CD4-positive, alpha-beta T cell (primary cell): ENCODE results near the gene PTPRO. TPM values are rescaled to one million over a fixed set of nuclear protein-coding genes. Genes with fewer than 3 reads are reported as not detected.

Experiments
- ATAC-seq: fragments of 200-7000 bp; cut with Tn5 transposase; one replicate; pipeline ENCODE4 v1.10.0; 2022; ENCODE audit warnings: mild to moderate bottlenecking; ENCODE audit not compliant: poor library complexity
- CTCF ChIA-PET: fragments of 350-600 bp; sonication (Branson Sonifier 250); formaldehyde crosslinking; loops from one replicate; lab custom pipeline; 2021; ENCODE audit warnings: antibody characterized with exemption, inconsistent platforms; lab: Charles Lee
- POLR2A ChIA-PET: fragments of 350-600 bp; sonication (Branson Sonifier 250); formaldehyde crosslinking; loops from one replicate; lab custom pipeline; 2021; ENCODE audit warnings: antibody characterized with exemption, inconsistent platforms; lab: Charles Lee
- DNase-seq, 14 experiments: peaks; one replicate each; pipeline ENCODE4 v3.0.0-alpha.2; 2013 to 2020; ENCODE audit warnings: mixed read lengths in 2 of 14
- H3K27ac ChIP-seq, 2 donors: one replicate each; pipeline versions ENCODE4 v1.5.1 to v1.7.0; 2013; ENCODE audit warnings: low read length in 2 of 2, low read depth in 1 of 2, mild to moderate bottlenecking in 1 of 2
- H3K27me3 ChIP-seq, 2 experiments: 1 replicate in 1 of 2; 2 replicates in 1 of 2; pipeline versions ENCODE4 v1.6.1 to v1.7.0; 2013; ENCODE audit warnings: low read length in 2 of 2, control low read depth in 1 of 2, mild to moderate bottlenecking in 1 of 2, moderate library complexity in 1 of 2; ENCODE audit not compliant: insufficient read depth in 2 of 2, control insufficient read depth in 1 of 2
- H3K36me3 ChIP-seq: one replicate; pipeline ENCODE4 v1.6.1; 2013; ENCODE audit warnings: low read length, control low read depth; ENCODE audit not compliant: insufficient read depth
- H3K4me1 ChIP-seq: one replicate; pipeline ENCODE4 v1.6.1; 2013; ENCODE audit warnings: low read length, control low read depth; ENCODE audit not compliant: insufficient read depth
- H3K4me3 ChIP-seq: one replicate; pipeline ENCODE4 v1.5.1; 2013; ENCODE audit warnings: mild to moderate bottlenecking, low read length, moderate library complexity
- H3K9me3 ChIP-seq, 2 experiments: 1 replicate in 1 of 2; 2 replicates in 1 of 2; pipeline versions ENCODE4 v1.6.1 to v1.7.0; 2013; ENCODE audit warnings: low read length in 2 of 2, mild to moderate bottlenecking in 2 of 2, control low read depth in 1 of 2, moderate library complexity in 1 of 2; ENCODE audit not compliant: control insufficient read depth in 1 of 2, insufficient read depth in 1 of 2
- H3K27ac Mint-ChIP-seq: one replicate; pipeline ENCODE4 v1.8.0; 2020; ENCODE audit warnings: mixed read lengths
- H3K27me3 Mint-ChIP-seq: one replicate; pipeline ENCODE4 v1.8.0; 2021; ENCODE audit warnings: mixed read lengths
- H3K36me3 Mint-ChIP-seq: one replicate; pipeline ENCODE4 v1.8.0; 2021; ENCODE audit warnings: low read depth, mixed read lengths
- H3K4me1 Mint-ChIP-seq: one replicate; pipeline ENCODE4 v1.8.0; 2021; ENCODE audit warnings: low read depth, mixed read lengths
- H3K4me3 Mint-ChIP-seq: one replicate; pipeline ENCODE4 v1.8.0; 2020; ENCODE audit warnings: mild to moderate bottlenecking, mixed read lengths
- H3K9me3 Mint-ChIP-seq: one replicate; pipeline ENCODE4 v1.8.0; 2020; ENCODE audit warnings: mixed read lengths
- intact Hi-C, 2 experiments: fragments of 100-400 bp; cut with DNase I in 1 of 2; cut with micrococcal nuclease in 1 of 2; formaldehyde crosslinking; loops; one replicate each; pipeline versions ENCODE4 v1.15.1 to v1.9.0; 2023 to 2025; cut with DNase I, micrococcal nuclease
- total RNA-seq, 174 experiments: library from RNA in 2 of 174; stranded (reverse) in 2 of 174; gene quantifications; one replicate each; pipeline ENCODE4 v1.2.3 and lab custom pipeline; 2021 to 2026
- TF ChIP-seq, protein P1 (sequence below): fragments of 200-600 bp; IDR thresholded peaks from one replicate; pipeline ENCODE4 v1.8.0; 2022; ENCODE audit warnings: antibody characterized with exemption, mild to moderate bottlenecking

Gene PTPRO
- total RNA-seq, 2 experiments from 2014 or later: 2.1 to 2.8 TPM

- no peaks in the 10 kb centered on the region for H3K9me3 ChIP-seq
- H3K36me3 Mint-ChIP-seq: no peaks in the 10 kb centered on the region
- H3K27me3 Mint-ChIP-seq: peaks cover 11% of the 10 kb centered on the region
- H3K4me1 Mint-ChIP-seq: peaks cover 4% of the 10 kb centered on the region
- H3K36me3 ChIP-seq: no peaks in the 10 kb centered on the region
- intact Hi-C loops: no loop called here
- H3K4me3 ChIP-seq: no peak overlapping the region
- H3K4me3 Mint-ChIP-seq: no peak overlapping the region
- TF ChIP-seq, protein P1, sequence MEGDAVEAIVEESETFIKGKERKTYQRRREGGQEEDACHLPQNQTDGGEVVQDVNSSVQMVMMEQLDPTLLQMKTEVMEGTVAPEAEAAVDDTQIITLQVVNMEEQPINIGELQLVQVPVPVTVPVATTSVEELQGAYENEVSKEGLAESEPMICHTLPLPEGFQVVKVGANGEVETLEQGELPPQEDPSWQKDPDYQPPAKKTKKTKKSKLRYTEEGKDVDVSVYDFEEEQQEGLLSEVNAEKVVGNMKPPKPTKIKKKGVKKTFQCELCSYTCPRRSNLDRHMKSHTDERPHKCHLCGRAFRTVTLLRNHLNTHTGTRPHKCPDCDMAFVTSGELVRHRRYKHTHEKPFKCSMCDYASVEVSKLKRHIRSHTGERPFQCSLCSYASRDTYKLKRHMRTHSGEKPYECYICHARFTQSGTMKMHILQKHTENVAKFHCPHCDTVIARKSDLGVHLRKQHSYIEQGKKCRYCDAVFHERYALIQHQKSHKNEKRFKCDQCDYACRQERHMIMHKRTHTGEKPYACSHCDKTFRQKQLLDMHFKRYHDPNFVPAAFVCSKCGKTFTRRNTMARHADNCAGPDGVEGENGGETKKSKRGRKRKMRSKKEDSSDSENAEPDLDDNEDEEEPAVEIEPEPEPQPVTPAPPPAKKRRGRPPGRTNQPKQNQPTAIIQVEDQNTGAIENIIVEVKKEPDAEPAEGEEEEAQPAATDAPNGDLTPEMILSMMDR: no peak
- no peaks in the 10 kb centered on the region for H3K9me3 Mint-ChIP-seq
- no peak for ATAC-seq
- CTCF ChIA-PET: no interaction called here
- POLR2A ChIA-PET: no interaction called here
- no peaks in the 10 kb centered on the region for H3K4me1 ChIP-seq
- no peak overlapping the region for H3K27ac Mint-ChIP-seq
- no peak overlapping the region for H3K27ac ChIP-seq
- DNase-seq: peak in 1 of 14 experiments; percentile 10
- no peaks in the 10 kb centered on the region for H3K27me3 ChIP-seq
Measured at GRCh38 chr12:15289192-15289591, 33.1 kb upstream of the PTPRO start.

GRCh38 chr12:15293731-15294130 lies 28.6 kb upstream of the PTPRO start:
- Histone ChIP-seq H3K9me3 (no peaks in the 10 kb centered on the region), H3K27ac (no peak overlapping the region), H3K4me1 (no peaks in the 10 kb centered on the region), H3K36me3 (no peaks in the 10 kb centered on the region), H3K27me3 (no peaks in the 10 kb centered on the region), H3K4me3 (no peak overlapping the region)
- TF ChIP-seq, protein P1: no peak
- DNase-seq (no peak), ATAC-seq (no peak)
- Mint-ChIP-seq H3K27ac (no peak overlapping the region), H3K27me3 (peaks cover 12% of the 10 kb centered on the region), H3K9me3 (no peaks in the 10 kb centered on the region), H3K4me1 (peaks cover 4% of the 10 kb centered on the region), H3K36me3 (no peaks in the 10 kb centered on the region), H3K4me3 (no peak overlapping the region)
- CTCF ChIA-PET: no interaction called here
- POLR2A ChIA-PET: no interaction called here
- intact Hi-C loops: no loop called here

- Histone ChIP-seq H3K36me3 (no peaks in the 10 kb centered on the region), H3K4me1 (no peaks in the 10 kb centered on the region), H3K4me3 (no peak overlapping the region), H3K27me3 (peaks cover 0 to 3% of the 10 kb centered on the region in 2 experiments), H3K9me3 (peaks cover 5% of the 10 kb centered on the region in 2 experiments), H3K27ac (no peak overlapping the region)
- ChIA-PET CTCF (no interaction called here), POLR2A (no interaction called here)
- DNase-seq: no peak
- no peak for ATAC-seq
- Mint-ChIP-seq H3K27me3 (peaks cover 15% of the 10 kb centered on the region), H3K36me3 (no peaks in the 10 kb centered on the region), H3K9me3 (peaks cover 7% of the 10 kb centered on the region), H3K27ac (no peak overlapping the region), H3K4me1 (no peaks in the 10 kb centered on the region), H3K4me3 (no peak overlapping the region)
- TF ChIP-seq, protein P1: no peak
- intact Hi-C loops: no loop called here
Measured at GRCh38 chr12:15299947-15300346, 22.4 kb upstream of the PTPRO start.
